ENCODE measurements around the gene KCNQ1. TPM values are rescaled to one million over a fixed set of nuclear protein-coding genes. Genes with fewer than 3 reads are reported as not detected.

KCNQ1 gene
- total RNA-seq, 1 donor from 2014 or later, result 0.16 TPM

DNA sequence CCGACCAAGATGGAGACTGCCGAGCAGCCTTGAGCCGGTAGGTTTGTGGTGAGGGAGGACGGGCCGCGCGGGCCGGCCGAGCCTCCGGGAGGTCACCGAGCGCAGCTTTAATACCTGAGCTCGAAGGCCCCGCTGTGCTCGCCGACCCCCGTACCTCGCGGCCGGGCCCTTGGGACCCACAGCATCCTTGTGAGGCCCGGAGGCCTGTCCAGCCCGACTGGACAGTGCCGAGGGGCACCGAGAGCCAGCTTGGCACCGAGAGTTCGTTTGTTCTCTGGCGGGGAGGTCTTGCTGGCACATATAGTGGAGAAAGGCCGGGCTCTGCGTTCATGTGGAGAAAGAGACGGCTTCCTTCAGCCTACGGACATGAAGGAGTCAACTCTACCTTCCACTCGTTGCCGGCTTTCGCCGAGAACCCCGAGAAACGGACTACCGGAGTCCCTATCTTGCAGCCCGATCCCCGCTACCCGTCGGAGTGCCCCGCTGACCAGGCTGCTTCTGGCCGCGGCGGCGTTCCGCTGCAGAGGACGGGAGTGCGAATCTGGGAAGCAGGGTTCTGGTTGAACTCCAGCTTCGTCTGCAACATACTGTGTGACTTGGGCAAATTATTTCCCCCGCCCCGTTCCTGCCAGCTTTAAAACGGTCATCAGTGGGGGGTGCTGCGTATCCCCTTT, 43.9 kb upstream of the KCNQ1 start:
- Mint-ChIP-seq H3K27me3 (ENCODE audit: unreplicated experiment) (no peaks in the 10 kb centered on the region), H3K9me3 (ENCODE audit: unreplicated experiment) (no peaks in the 10 kb centered on the region), H3K36me3 (ENCODE audit: unreplicated experiment) (peaks cover 2% of the 10 kb centered on the region), H3K4me3 (ENCODE audit: unreplicated experiment) (peak overlapping the region; percentile 87), H3K4me1 (ENCODE audit: unreplicated experiment) (peaks cover 26% of the 10 kb centered on the region), H3K27ac (ENCODE audit: unreplicated experiment) (peak overlapping the region; percentile 86)
- DNase-seq (ENCODE audit: extremely low spot score, unreplicated experiment), result no peak
- TF ChIP-seq, protein P1, sequence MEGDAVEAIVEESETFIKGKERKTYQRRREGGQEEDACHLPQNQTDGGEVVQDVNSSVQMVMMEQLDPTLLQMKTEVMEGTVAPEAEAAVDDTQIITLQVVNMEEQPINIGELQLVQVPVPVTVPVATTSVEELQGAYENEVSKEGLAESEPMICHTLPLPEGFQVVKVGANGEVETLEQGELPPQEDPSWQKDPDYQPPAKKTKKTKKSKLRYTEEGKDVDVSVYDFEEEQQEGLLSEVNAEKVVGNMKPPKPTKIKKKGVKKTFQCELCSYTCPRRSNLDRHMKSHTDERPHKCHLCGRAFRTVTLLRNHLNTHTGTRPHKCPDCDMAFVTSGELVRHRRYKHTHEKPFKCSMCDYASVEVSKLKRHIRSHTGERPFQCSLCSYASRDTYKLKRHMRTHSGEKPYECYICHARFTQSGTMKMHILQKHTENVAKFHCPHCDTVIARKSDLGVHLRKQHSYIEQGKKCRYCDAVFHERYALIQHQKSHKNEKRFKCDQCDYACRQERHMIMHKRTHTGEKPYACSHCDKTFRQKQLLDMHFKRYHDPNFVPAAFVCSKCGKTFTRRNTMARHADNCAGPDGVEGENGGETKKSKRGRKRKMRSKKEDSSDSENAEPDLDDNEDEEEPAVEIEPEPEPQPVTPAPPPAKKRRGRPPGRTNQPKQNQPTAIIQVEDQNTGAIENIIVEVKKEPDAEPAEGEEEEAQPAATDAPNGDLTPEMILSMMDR (IDR thresholded peaks at IDR 0.05), result no peak

DNA sequence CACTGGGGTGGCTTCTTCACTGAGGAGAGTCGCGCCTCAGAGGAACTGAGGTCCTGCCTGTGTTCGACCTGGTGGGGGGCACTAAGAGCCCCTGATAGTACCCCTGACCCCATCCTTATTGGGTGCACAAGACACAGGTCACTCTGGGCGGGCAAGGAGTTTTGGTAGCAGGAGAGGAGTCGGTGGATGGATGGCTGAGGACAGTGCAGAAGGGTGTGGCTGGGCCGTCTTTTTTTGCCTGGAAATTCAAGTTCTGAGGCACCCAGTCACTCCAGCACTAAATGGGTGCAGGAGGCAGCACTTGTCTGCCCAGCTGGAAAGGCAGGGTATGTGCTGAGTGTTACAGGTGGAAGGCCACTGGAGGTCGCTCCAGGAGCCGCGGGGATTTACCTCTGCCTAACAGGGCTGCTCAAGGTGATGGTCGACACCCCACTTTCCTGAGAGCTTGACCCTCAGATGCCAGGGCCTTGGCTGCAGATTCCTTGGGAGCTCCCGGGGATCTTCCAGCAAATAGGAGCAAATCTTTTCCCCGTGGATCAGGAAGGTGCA, 43.3 kb upstream of the KCNQ1 start:
- H3K27ac Mint-ChIP-seq (ENCODE audit: unreplicated experiment), result peak overlapping the region; percentile 86
- H3K36me3 Mint-ChIP-seq (ENCODE audit: unreplicated experiment), result peaks cover 2% of the 10 kb centered on the region
- H3K4me1 Mint-ChIP-seq (ENCODE audit: unreplicated experiment), result peaks cover 26% of the 10 kb centered on the region
- no peaks in the 10 kb centered on the region for H3K27me3 Mint-ChIP-seq (ENCODE audit: unreplicated experiment)
- DNase-seq (ENCODE audit: extremely low spot score, unreplicated experiment), result no peak
- TF ChIP-seq, protein P1 (IDR thresholded peaks at IDR 0.05), result no peak
- H3K4me3 Mint-ChIP-seq (ENCODE audit: unreplicated experiment), result peak overlapping the region; percentile 87
- H3K9me3 Mint-ChIP-seq (ENCODE audit: unreplicated experiment), result no peaks in the 10 kb centered on the region

DNA sequence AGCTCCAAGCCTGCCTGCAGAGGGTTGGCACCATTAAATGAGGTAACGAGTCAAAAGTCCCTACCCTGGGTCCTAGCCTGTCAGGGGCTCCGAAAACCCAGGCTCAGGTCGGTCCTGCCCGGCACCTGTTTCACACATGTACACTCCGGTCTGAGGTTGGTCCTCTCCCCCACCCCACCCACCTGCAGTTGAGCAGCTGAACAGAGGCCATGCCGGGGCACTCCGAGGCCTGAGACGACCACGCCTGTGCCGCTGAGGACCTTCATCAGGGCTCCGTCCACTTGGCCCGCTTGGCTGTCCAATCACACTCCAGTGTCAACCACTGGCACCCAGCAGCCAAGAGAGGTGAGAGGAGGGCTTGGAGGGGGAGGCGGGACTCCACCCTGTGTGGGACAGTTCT, 42.7 kb upstream of the KCNQ1 start:
- TF ChIP-seq, protein P1 (IDR thresholded peaks at IDR 0.05), result no peak
- Mint-ChIP-seq H3K36me3 (ENCODE audit: unreplicated experiment) (no peaks in the 10 kb centered on the region), H3K4me3 (ENCODE audit: unreplicated experiment) (peak overlapping the region; percentile 87), H3K27me3 (ENCODE audit: unreplicated experiment) (no peaks in the 10 kb centered on the region), H3K27ac (ENCODE audit: unreplicated experiment) (no peak overlapping the region), H3K9me3 (ENCODE audit: unreplicated experiment) (no peaks in the 10 kb centered on the region), H3K4me1 (ENCODE audit: unreplicated experiment) (peaks cover 26% of the 10 kb centered on the region)
- DNase-seq (ENCODE audit: extremely low spot score, unreplicated experiment), result no peak

DNA sequence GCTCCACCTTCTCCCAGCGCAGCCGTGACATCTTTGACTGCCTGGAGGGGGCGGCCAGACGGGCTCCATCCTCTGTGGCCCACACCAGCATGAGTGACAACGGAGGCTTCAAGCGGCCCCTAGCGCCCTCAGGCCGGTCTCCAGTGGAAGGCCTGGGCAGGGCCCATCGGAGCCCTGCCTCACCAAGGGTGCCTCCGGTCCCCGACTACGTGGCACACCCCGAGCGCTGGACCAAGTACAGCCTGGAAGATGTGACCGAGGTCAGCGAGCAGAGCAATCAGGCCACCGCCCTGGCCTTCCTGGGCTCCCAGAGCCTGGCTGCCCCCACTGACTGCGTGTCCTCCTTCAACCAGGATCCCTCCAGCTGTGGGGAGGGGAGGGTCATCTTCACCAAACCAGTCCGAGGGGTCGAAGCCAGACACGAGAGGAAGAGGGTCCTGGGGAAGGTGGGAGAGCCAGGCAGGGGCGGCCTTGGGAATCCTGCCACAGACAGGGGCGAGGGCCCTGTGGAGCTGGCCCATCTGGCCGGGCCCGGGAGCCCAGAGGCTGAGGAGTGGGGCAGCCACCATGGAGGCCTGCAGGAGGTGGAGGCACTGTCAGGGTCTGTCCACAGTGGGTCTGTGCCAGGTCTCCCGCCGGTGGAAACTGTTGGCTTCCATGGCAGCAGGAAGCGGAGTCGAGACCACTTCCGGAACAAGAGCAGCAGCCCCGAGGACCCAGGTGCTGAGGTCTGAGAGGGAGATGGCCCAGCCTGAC, 41.7 kb upstream of the KCNQ1 start:
- Mint-ChIP-seq H3K4me1 (ENCODE audit: unreplicated experiment) (peaks cover 21% of the 10 kb centered on the region), H3K9me3 (ENCODE audit: unreplicated experiment) (no peaks in the 10 kb centered on the region), H3K27me3 (ENCODE audit: unreplicated experiment) (no peaks in the 10 kb centered on the region), H3K4me3 (ENCODE audit: unreplicated experiment) (no peak overlapping the region), H3K27ac (ENCODE audit: unreplicated experiment) (no peak overlapping the region), H3K36me3 (ENCODE audit: unreplicated experiment) (no peaks in the 10 kb centered on the region)
- DNase-seq (ENCODE audit: extremely low spot score, unreplicated experiment), result no peak
- TF ChIP-seq, protein P1 (IDR thresholded peaks at IDR 0.05), result no peak

DNA sequence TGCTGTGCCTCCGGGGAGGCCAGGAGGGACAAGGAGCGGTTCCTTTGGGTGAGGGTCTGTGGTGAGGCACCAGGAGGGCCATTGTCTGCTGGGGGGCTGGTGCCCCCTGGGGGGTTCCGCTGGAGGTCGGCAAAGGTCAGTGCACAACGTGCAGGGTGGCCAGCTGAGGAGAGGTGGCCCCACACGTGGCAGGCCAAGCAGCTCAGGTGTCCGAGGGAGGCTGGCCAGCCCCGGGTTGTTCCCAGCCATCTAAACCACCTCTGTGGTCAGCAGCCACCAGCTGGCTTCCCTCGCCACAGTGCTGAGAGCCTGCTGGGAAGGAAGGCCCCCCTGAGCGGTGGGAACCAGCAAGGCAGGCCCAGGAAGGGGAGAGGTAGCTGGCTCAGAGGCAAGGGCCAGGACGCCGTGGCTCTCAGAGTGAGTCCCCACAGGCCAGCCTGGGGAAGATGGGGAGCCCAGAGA, 40.0 kb upstream of the KCNQ1 start:
- Mint-ChIP-seq H3K27ac (ENCODE audit: unreplicated experiment) (no peak overlapping the region), H3K4me1 (ENCODE audit: unreplicated experiment) (peaks cover 13% of the 10 kb centered on the region), H3K9me3 (ENCODE audit: unreplicated experiment) (no peaks in the 10 kb centered on the region), H3K36me3 (ENCODE audit: unreplicated experiment) (no peaks in the 10 kb centered on the region), H3K4me3 (ENCODE audit: unreplicated experiment) (no peak overlapping the region), H3K27me3 (ENCODE audit: unreplicated experiment) (no peaks in the 10 kb centered on the region)
- TF ChIP-seq, protein P1 (IDR thresholded peaks at IDR 0.05), result no peak
- DNase-seq (ENCODE audit: extremely low spot score, unreplicated experiment), result no peak

Data from osteocyte (in vitro differentiated cells).